ENCODE data around the gene ZNF467. TPM values are rescaled to one million over a fixed set of nuclear protein-coding genes. Genes with fewer than 3 reads are reported as not detected.

Gene ZNF467, protein sequence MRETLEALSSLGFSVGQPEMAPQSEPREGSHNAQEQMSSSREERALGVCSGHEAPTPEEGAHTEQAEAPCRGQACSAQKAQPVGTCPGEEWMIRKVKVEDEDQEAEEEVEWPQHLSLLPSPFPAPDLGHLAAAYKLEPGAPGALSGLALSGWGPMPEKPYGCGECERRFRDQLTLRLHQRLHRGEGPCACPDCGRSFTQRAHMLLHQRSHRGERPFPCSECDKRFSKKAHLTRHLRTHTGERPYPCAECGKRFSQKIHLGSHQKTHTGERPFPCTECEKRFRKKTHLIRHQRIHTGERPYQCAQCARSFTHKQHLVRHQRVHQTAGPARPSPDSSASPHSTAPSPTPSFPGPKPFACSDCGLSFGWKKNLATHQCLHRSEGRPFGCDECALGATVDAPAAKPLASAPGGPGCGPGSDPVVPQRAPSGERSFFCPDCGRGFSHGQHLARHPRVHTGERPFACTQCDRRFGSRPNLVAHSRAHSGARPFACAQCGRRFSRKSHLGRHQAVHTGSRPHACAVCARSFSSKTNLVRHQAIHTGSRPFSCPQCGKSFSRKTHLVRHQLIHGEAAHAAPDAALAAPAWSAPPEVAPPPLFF
- 0.56 and 0.77 TPM in 2 replicates for total RNA-seq

GRCh38 chr7:149773446-149774236 is at the start of gene ZNF467:
Gene ZNF467, minus strand, starts transcription at chr7:149773588. Its CDS starts 2,556 bp downstream, at chr7:149771032.

Other genes starting within 250 kb of the ZNF467 start
- gene ZNF862, start 64.8 kb upstream of the ZNF467 start, total RNA-seq, result 4.4 and 8.5 TPM in 2 replicates
- 16.7 and 19.4 TPM in 2 replicates for gene ATP6V0E2, start 100.4 kb upstream of the ZNF467 start, total RNA-seq